ENCODE data around the gene CCNO.

CCNO gene

GRCh38 chr5:55222092-55222984, 11.1 kb downstream of the CCNO start:
- DNase-seq, result no peak

GRCh38 chr5:55220433-55221185, 12.8 kb downstream of the CCNO start:
- no peak for DNase-seq

- no peak for DNase-seq
Observed at GRCh38 chr5:55219770-55220169, 13.6 kb downstream of the CCNO start.

- no peak for DNase-seq
Observed at GRCh38 chr5:55218967-55219366, 14.4 kb downstream of the CCNO start.

GRCh38 chr5:55211184-55211874, 22.1 kb downstream of the CCNO start:
- no peak for DNase-seq

GRCh38 chr5:55205001-55205400, 28.4 kb downstream of the CCNO start:
- DNase-seq, result no peak

GRCh38 chr5:55191165-55191564, 42.2 kb downstream of the CCNO start:
- DNase-seq, result no peak

- no peak for DNase-seq
Observed at GRCh38 chr5:55188656-55189540, 44.5 kb downstream of the CCNO start.

- DNase-seq, result no peak
Observed at GRCh38 chr5:55187370-55187769, 46.0 kb downstream of the CCNO start.

Measured in stimulated activated CD8-positive, alpha-beta memory T cell treated with anti-CD3 and anti-CD28 coated beads, Interleukin-4, amount 100 ng/mL, for 48 hours (primary cell).